Spleen (tissue), 11 donors: ENCODE measurements around the gene NRG3. TPM values are rescaled to one million over a fixed set of nuclear protein-coding genes. Genes with fewer than 3 reads are reported as not detected.

Experiments
- DNase-seq: peaks from one replicate; pipeline ENCODE4 v3.0.0-alpha.2; 2020
- H3K27ac ChIP-seq, 8 donors: fragments of 200-600 bp; sonication (generic) in 7 of 8; 1 replicate in 4 of 8; 2 replicates in 4 of 8; pipeline versions ENCODE4 v1.5.0 to v1.8.0; 2016 to 2021; ENCODE audit warnings: inconsistent platforms in 4 of 8, mild to moderate bottlenecking in 4 of 8, moderate library complexity in 1 of 8
- H3K27me3 ChIP-seq, 7 donors: fragments of 200-600 bp; sonication (generic) in 6 of 7; replicated peaks in 1 of 7; 1 replicate in 4 of 7; 2 replicates in 3 of 7; pipeline versions ENCODE4 v1.5.0 to v1.8.0; 2016 to 2021; ENCODE audit warnings: inconsistent platforms in 3 of 7, mild to moderate bottlenecking in 1 of 7
- H3K36me3 ChIP-seq, 6 donors: fragments of 200-600 bp; sonication (generic) in 5 of 6; 1 replicate in 4 of 6; 2 replicates in 2 of 6; pipeline versions ENCODE4 v1.5.0 to v1.8.0; 2016 to 2021; ENCODE audit warnings: inconsistent platforms in 2 of 6
- H3K4me1 ChIP-seq, 6 donors: fragments of 200-600 bp; sonication (generic) in 5 of 6; 1 replicate in 3 of 6; 2 replicates in 3 of 6; pipeline versions ENCODE4 v1.5.0 to v1.8.0; 2016 to 2021; ENCODE audit warnings: inconsistent platforms in 3 of 6
- H3K4me3 ChIP-seq, 8 donors: fragments of 200-600 bp; sonication (generic) in 7 of 8; 1 replicate in 4 of 8; 2 replicates in 4 of 8; pipeline versions ENCODE4 v1.5.0 to v1.8.0; 2016 to 2021; ENCODE audit warnings: inconsistent platforms in 4 of 8, mild to moderate bottlenecking in 4 of 8, moderate library complexity in 2 of 8
- H3K9me3 ChIP-seq, 8 donors: fragments of 200-600 bp; sonication (generic) in 7 of 8; 1 replicate in 4 of 8; 2 replicates in 4 of 8; pipeline versions ENCODE4 v1.5.0 to v1.8.0; 2016 to 2021; ENCODE audit warnings: inconsistent platforms in 4 of 8
- CTCF ChIP-seq, 11 experiments: fragments of 200-600 bp in 7 of 11; fragments of 450-650 bp in 4 of 11; sonication (generic) in 4 of 11; IDR thresholded peaks in 8 of 11; conservative IDR thresholded peaks in 3 of 11; 1 replicate in 7 of 11; 2 replicates in 4 of 11; pipeline versions ENCODE4 v1.4.0 to v1.8.0; 2016 to 2021; ENCODE audit warnings: antibody characterized with exemption in 11 of 11, inconsistent platforms in 4 of 11, mild to moderate bottlenecking in 1 of 11
- POLR2A ChIP-seq, 3 donors: fragments of 450-650 bp; IDR thresholded peaks; one replicate each; pipeline ENCODE4 v1.5.1; 2017; ENCODE audit warnings: antibody characterized with exemption in 3 of 3, mild to moderate bottlenecking in 1 of 3
- POLR2AphosphoS5 ChIP-seq, 3 donors: sonication (generic); formaldehyde crosslinking; IDR thresholded peaks; one replicate each; pipeline ENCODE4 v1.5.1; 2017; ENCODE audit warnings: antibody characterized with exemption in 3 of 3
- WGBS, 5 donors: extraction: QIAGEN DNeasy Blood & Tissue Kit in 3 of 5; methylation state at CpG; one replicate each; pipeline versions ENCODE4 v1.1.5 to v1.1.7; 2013 to 2018; 5-methylcytosine and 5-hydroxymethylcytosine counted together
- intact Hi-C: fragments of 100-400 bp; cut with DNase I; formaldehyde crosslinking; loops from one replicate; pipeline ENCODE4 v1.15.0; 2023; ENCODE audit warnings: low total_unique reads
- polyA plus RNA-seq, 3 donors: library from polyadenylated mRNA; stranded (reverse); fragments of 200-250 nt; gene quantifications; one replicate each; pipeline ENCODE4 v1.2.1, GENCODE V29; 2013
- total RNA-seq, 7 donors: library from RNA; depleted of rRNA in 3 of 7; stranded (reverse); fragments of >200 nt in 3 of 7; fragmentation: NEBNext Ultra II Directional in 4 of 7; extraction: Animal tissue kit (Norgen Biotek cat#: 25700) in 4 of 7; gene quantifications; one replicate each; pipeline versions ENCODE4 v1.1.0 to v1.2.1, GENCODE V29; 2016 to 2021
- donor health status: healthy with polysubstance abuse.
- donor health status: DM: no; HTN: no; CAD: no; lungs with moderate emphysema.
- donor health status: DM: no; HTN: no; CAD: no.
- donor health status: Bipolar disorder and iron deficiency.
- donor health status: healthy.
- donor health status: DM: no; HTN: no; CAD: no.
- donor health status: DM: yes; HTN: yes; CAD: no.

The NRG3 gene
- total and polyA plus RNA-seq, 10 donors, result 0.10 to 0.22 (median 0.21) TPM; not detected in 7

GRCh38 chr10:82284180-82284579 is 409.2 kb downstream of the NRG3 start:
- no peak for DNase-seq
- Histone ChIP-seq H3K36me3 (no peaks in the 10 kb centered on the region), H3K9me3 (no peaks in the 10 kb centered on the region), H3K4me3 (no peak overlapping the region), H3K4me1 (no peaks in the 10 kb centered on the region), H3K27me3 (no peaks in the 10 kb centered on the region), H3K27ac (no peak overlapping the region)
- TF ChIP-seq POLR2A (IDR thresholded peaks at IDR 0.05) (no peak), CTCF (IDR thresholded peaks at IDR 0.05 in 8 of 11, conservative IDR thresholded peaks at IDR 0.05 in 3 of 11) (no peak), POLR2AphosphoS5 (IDR thresholded peaks at IDR 0.05) (no peak)
- WGBS, 5 donors, result 81 to 94% (median 88%) methylated on average over 2 of the region's 2 CpGs
- intact Hi-C loops, result no loop called here

- no peaks in the 10 kb centered on the region for H3K9me3 ChIP-seq
- no peak overlapping the region for H3K27ac ChIP-seq
- H3K36me3 ChIP-seq, result no peaks in the 10 kb centered on the region
- intact Hi-C loops, result no loop called here
- no peaks in the 10 kb centered on the region for H3K4me1 ChIP-seq
- 77 to 88% (median 84%) methylated on average over 6 of the region's 6 CpGs for WGBS, 5 donors
- H3K4me3 ChIP-seq, result no peak overlapping the region
- DNase-seq, result no peak
- H3K27me3 ChIP-seq, result no peaks in the 10 kb centered on the region
- no peak for TF ChIP-seq POLR2AphosphoS5 (IDR thresholded peaks at IDR 0.05)
- TF ChIP-seq POLR2A (IDR thresholded peaks at IDR 0.05), result no peak
- TF ChIP-seq CTCF (IDR thresholded peaks at IDR 0.05 in 8 of 11, conservative IDR thresholded peaks at IDR 0.05 in 3 of 11), result no peak
Observed at GRCh38 chr10:82288461-82288881, 413.5 kb downstream of the NRG3 start.

GRCh38 chr10:82289945-82290344 is 415.0 kb downstream of the NRG3 start:
- intact Hi-C loops, result no loop called here
- WGBS, 5 donors, result 71 to 90% (median 75%) methylated on average over 3 of the region's 3 CpGs
- Histone ChIP-seq H3K36me3 (no peaks in the 10 kb centered on the region), H3K27ac (no peak overlapping the region), H3K4me3 (no peak overlapping the region), H3K4me1 (no peaks in the 10 kb centered on the region), H3K9me3 (no peaks in the 10 kb centered on the region), H3K27me3 (no peaks in the 10 kb centered on the region)
- no peak for DNase-seq
- TF ChIP-seq POLR2A (IDR thresholded peaks at IDR 0.05), result no peak

- 76 to 93% (median 79%) methylated on average over 3 of the region's 3 CpGs for WGBS, 5 donors
- Histone ChIP-seq H3K4me1 (no peaks in the 10 kb centered on the region), H3K9me3 (peaks cover 0 to 4% (median 0%) of the 10 kb centered on the region in 8 donors), H3K36me3 (no peaks in the 10 kb centered on the region), H3K27me3 (no peaks in the 10 kb centered on the region), H3K4me3 (no peak overlapping the region), H3K27ac (no peak overlapping the region)
- intact Hi-C loops, result no loop called here
- no peak for TF ChIP-seq CTCF (IDR thresholded peaks at IDR 0.05 in 8 of 11, conservative IDR thresholded peaks at IDR 0.05 in 3 of 11)
- no peak for TF ChIP-seq POLR2AphosphoS5 (IDR thresholded peaks at IDR 0.05)
- TF ChIP-seq POLR2A (IDR thresholded peaks at IDR 0.05), result no peak
- DNase-seq, result no peak
Observed at GRCh38 chr10:82294874-82295378, 419.9 kb downstream of the NRG3 start.

GRCh38 chr10:82308641-82309040 is 433.6 kb downstream of the NRG3 start:
- Histone ChIP-seq H3K27ac (no peak overlapping the region), H3K27me3 (no peaks in the 10 kb centered on the region), H3K9me3 (peaks cover 0 to 12% (median 0%) of the 10 kb centered on the region in 8 donors), H3K4me3 (no peak overlapping the region), H3K36me3 (no peaks in the 10 kb centered on the region), H3K4me1 (no peaks in the 10 kb centered on the region)
- WGBS, 5 donors, result 10 to 48% (median 20%) methylated on average over 4 of the region's 4 CpGs
- no peak for DNase-seq
- TF ChIP-seq POLR2A (IDR thresholded peaks at IDR 0.05) (no peak), POLR2AphosphoS5 (IDR thresholded peaks at IDR 0.05) (no peak), CTCF (IDR thresholded peaks at IDR 0.05 in 8 of 11, conservative IDR thresholded peaks at IDR 0.05 in 3 of 11) (no peak)
- intact Hi-C loops, result no loop called here
